ENCODE measurements around the gene BTBD18. TPM values are rescaled to one million over a fixed set of nuclear protein-coding genes. Genes with fewer than 3 reads are reported as not detected.

The BTBD18 gene
- total and polyA plus RNA-seq, 9 donors: 0.07 to 0.41 (median 0.09) TPM; not detected in 2

DNA sequence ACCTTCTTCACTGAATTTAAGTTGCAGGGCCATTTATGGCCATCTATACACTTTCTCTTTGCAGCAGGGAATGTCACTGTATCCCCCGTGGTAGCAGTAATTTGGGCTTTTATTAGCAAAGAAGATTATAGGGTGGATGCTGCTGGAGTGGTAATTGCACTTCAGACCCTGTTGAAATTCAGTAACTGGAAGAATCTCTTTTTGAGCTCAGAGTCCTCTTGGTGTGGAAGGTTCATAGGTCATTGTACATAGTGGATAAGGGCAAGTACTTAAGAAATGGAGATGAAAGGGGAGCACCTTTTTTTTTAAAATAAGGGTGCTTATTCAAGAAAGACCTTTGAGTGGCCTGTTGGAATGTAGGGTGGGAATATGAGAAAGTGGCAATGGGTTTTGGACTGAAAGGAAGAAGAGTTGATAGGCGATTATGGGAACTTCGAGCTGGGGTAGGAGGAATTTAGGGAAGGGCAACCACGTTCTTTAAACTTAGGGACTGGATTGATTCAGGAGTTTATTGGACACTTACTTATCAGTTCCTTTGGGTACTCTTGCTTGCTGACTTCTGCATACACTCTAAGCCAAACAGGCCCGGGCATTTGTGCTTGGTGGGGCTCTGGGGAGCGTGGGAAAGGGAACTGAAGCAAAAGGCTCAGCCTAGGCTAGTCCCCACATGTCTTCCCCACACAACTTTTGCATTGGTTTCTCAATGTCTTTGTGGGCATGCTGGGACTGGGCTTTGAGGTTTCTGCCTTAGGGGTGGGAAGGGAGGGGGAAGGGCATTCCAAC is 36.5 kb upstream of the BTBD18 start:
- Histone ChIP-seq H3K27me3 (ENCODE audit: control insufficient read depth, insufficient read depth, low read length) (no peaks in the 10 kb centered on the region), H3K27ac (ENCODE audit: low read length) (no peak overlapping the region), H3K4me1 (ENCODE audit: control insufficient read depth, insufficient read depth, low read length) (peaks cover 9% of the 10 kb centered on the region)

DNA sequence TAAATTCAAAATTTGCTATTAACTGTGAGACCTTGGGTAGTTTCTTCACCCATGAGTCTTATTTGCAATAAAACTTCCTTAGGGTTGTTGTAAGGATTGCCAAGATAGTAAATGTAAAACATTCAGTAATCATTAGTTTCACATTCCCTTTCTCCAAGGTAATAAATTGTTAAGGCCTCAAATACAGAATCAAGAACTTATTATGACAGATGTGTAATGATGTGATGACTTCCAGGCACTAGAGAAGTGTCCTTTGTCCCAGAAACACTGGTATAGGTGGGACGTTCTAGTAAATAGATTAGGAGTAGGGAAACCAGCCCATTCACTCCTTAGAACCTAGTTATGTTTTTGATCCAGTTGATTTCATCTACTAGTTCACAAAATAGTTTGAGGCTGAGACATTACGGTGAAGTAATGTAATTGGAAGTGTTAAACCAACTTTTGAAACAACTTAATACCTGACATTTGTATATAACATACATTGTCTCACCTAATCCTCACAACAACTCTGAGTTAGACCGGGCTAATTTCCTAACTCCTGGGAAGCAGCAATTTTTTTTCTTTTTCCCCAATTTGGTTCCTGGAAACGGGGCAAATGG is 35.5 kb upstream of the BTBD18 start:
- peaks cover 19% of the 10 kb centered on the region for H3K36me3 ChIP-seq (ENCODE audit: control insufficient read depth, insufficient read depth, low read length)
- no peak for DNase-seq
- peaks cover 4% of the 10 kb centered on the region for H3K4me1 ChIP-seq (ENCODE audit: control insufficient read depth, insufficient read depth, low read length)
- no peaks in the 10 kb centered on the region for H3K9me3 ChIP-seq (replicated peaks; ENCODE audit: control insufficient read depth, low read depth, low read length)
- WGBS (ENCODE audit: insufficient coverage): no CpG with 5 or more reads among the region's 4 CpGs
- no peak overlapping the region for H3K27ac ChIP-seq (ENCODE audit: low read length)
- no peak overlapping the region for H3K4me3 ChIP-seq (ENCODE audit: low read length)
- no peaks in the 10 kb centered on the region for H3K27me3 ChIP-seq (ENCODE audit: control insufficient read depth, insufficient read depth, low read length)

More for the DNA sequence above, 36.5 kb upstream of the BTBD18 start:
- WGBS (ENCODE audit: insufficient coverage): 61% methylated on average over 3 of the region's 6 CpGs
- Histone ChIP-seq H3K4me3 (ENCODE audit: low read length) (no peak overlapping the region), H3K9me3 (replicated peaks; ENCODE audit: control insufficient read depth, low read depth, low read length) (no peaks in the 10 kb centered on the region), H3K36me3 (ENCODE audit: control insufficient read depth, insufficient read depth, low read length) (peaks cover 21% of the 10 kb centered on the region)
- DNase-seq: peak; percentile 39

DNA sequence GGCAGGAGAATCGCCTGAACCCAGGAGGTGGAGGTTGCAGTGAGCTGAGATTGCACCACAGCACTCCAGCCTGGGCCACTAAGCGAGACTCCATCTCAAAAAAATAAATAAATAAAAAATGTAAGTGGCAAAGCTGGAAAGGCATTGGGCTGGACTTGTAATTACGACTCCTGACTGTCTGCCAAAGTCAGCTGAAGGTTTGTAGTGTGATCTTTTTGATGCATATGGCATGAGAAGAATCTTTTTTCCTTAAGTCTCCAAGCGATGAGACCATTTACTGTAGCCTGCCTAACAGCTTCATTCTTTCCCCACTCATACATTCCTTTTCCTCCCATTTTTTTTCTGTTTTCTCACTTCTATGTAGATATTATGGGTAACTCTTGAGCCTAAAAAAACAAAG is 34.8 kb upstream of the BTBD18 start:
- DNase-seq: no peak
- WGBS (ENCODE audit: insufficient coverage): no CpG with 5 or more reads among the region's 4 CpGs
- Histone ChIP-seq H3K36me3 (ENCODE audit: control insufficient read depth, insufficient read depth, low read length) (peaks cover 17% of the 10 kb centered on the region), H3K27ac (ENCODE audit: low read length) (no peak overlapping the region), H3K4me1 (ENCODE audit: control insufficient read depth, insufficient read depth, low read length) (peaks cover 7% of the 10 kb centered on the region), H3K27me3 (ENCODE audit: control insufficient read depth, insufficient read depth, low read length) (no peaks in the 10 kb centered on the region), H3K4me3 (ENCODE audit: low read length) (no peak overlapping the region), H3K9me3 (replicated peaks; ENCODE audit: control insufficient read depth, low read depth, low read length) (no peaks in the 10 kb centered on the region)

- H3K9me3 ChIP-seq (replicated peaks; ENCODE audit: control insufficient read depth, low read depth, low read length): no peaks in the 10 kb centered on the region
- H3K36me3 ChIP-seq (ENCODE audit: control insufficient read depth, insufficient read depth, low read length): peaks cover 13% of the 10 kb centered on the region
- no peak for DNase-seq
- WGBS (ENCODE audit: insufficient coverage): no CpG with 5 or more reads among the region's 2 CpGs
- H3K27me3 ChIP-seq (ENCODE audit: control insufficient read depth, insufficient read depth, low read length): no peaks in the 10 kb centered on the region
- peaks cover 16% of the 10 kb centered on the region for H3K4me1 ChIP-seq (ENCODE audit: control insufficient read depth, insufficient read depth, low read length)
- H3K27ac ChIP-seq (ENCODE audit: low read length): no peak overlapping the region
- no peak overlapping the region for H3K4me3 ChIP-seq (ENCODE audit: low read length)
Observed at GRCh38 chr11:57785072-57785471, 33.5 kb upstream of the BTBD18 start.

DNA sequence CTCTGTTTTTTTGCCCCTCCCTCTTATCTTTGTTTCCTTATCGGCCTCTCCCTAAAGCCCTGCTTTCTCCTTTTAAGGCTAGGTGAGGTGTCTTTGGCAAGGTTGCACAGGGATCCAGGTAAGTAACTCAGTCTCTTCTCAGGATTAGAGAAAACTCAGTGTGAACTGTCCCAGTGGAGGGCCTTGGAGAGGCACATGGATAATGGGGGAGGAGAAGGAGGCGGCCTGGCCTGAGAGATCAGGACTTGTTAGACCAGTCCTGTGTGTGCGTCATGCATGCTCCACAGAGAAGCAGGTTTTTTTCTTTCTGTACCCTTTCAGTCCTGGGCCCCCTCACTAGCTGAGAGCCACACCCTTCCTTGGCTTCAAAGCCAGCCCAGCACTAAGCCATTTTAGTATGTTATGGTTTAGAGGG is 29.9 kb upstream of the BTBD18 start:
- H3K27ac ChIP-seq (ENCODE audit: low read length): peak overlapping the region; percentile 8
- no peak for DNase-seq
- no peaks in the 10 kb centered on the region for H3K27me3 ChIP-seq (ENCODE audit: control insufficient read depth, insufficient read depth, low read length)
- H3K4me3 ChIP-seq (ENCODE audit: low read length): no peak overlapping the region
- no peaks in the 10 kb centered on the region for H3K9me3 ChIP-seq (replicated peaks; ENCODE audit: control insufficient read depth, low read depth, low read length)
- WGBS (ENCODE audit: insufficient coverage): no CpG with 5 or more reads among the region's 3 CpGs
- peaks cover 11% of the 10 kb centered on the region for H3K36me3 ChIP-seq (ENCODE audit: control insufficient read depth, insufficient read depth, low read length)
- H3K4me1 ChIP-seq (ENCODE audit: control insufficient read depth, insufficient read depth, low read length): peaks cover 47% of the 10 kb centered on the region

DNA sequence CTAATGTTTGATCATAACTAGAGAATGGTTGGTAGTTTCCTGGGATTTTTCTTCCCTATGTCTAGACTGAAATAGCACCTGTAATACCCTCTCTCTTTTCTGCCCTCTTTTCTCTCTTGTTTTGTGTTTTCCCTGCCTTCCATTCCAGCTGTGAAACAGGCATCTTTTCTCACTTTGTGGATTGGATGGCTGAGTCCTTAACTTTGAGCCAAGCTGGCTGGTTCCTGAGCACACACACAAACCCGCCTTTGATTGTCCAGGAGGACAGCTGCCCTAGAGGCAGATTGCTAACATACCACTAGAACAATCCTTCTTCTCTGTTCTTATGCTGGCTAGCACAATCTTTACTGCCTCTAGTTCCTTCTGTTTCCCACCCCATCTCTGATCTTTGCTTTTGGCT is 27.7 kb upstream of the BTBD18 start:
- Histone ChIP-seq H3K4me1 (ENCODE audit: control insufficient read depth, insufficient read depth, low read length) (peaks cover 61% of the 10 kb centered on the region), H3K27ac (ENCODE audit: low read length) (peak overlapping the region; percentile 96), H3K27me3 (ENCODE audit: control insufficient read depth, insufficient read depth, low read length) (no peaks in the 10 kb centered on the region), H3K9me3 (replicated peaks; ENCODE audit: control insufficient read depth, low read depth, low read length) (no peaks in the 10 kb centered on the region), H3K36me3 (ENCODE audit: control insufficient read depth, insufficient read depth, low read length) (peaks cover 9% of the 10 kb centered on the region), H3K4me3 (ENCODE audit: low read length) (no peak overlapping the region)
- DNase-seq: peak; percentile 77
- 33% methylated on average over 1 of the region's 1 CpG for WGBS (ENCODE audit: insufficient coverage)

DNA sequence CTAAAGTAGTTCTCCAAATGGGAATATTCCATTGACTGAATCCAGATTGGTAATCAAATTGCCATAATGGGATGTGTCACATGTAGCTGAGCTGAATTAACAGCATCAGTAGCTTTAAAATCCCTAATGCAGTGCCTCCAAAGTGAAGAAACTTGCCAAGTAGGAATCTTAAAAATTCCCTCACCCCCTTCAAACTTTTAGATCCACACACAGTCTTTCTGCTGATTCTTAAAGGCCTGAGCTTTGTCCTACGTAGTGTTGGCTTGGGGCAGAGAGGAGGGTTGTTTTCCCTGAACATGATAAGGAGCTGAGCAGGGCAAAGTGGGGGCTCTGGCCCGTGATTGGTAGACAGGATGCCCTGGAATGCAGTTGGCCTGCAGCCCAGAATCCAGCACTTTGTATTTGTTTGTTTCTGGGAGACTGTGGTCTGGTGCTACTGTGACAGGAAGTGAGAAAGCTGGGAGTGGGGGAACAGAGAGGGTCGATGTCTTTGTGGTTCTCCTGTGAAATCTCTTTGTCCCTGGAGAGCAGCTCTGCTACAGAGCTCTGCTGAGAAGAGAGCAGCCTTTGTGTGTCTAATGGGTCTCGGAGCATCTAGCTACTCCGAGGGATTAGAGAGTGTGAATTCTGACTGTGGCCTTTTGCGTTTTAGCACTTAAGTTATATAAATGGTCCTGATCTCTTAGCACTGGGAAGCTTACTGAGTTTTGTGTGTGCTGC is 26.9 kb upstream of the BTBD18 start:
- peaks cover 9% of the 10 kb centered on the region for H3K36me3 ChIP-seq (ENCODE audit: control insufficient read depth, insufficient read depth, low read length)
- H3K27me3 ChIP-seq (ENCODE audit: control insufficient read depth, insufficient read depth, low read length): no peaks in the 10 kb centered on the region
- H3K4me1 ChIP-seq (ENCODE audit: control insufficient read depth, insufficient read depth, low read length): peaks cover 61% of the 10 kb centered on the region
- 0% methylated on average over 5 of the region's 6 CpGs for WGBS (ENCODE audit: insufficient coverage)
- H3K9me3 ChIP-seq (replicated peaks; ENCODE audit: control insufficient read depth, low read depth, low read length): no peaks in the 10 kb centered on the region
- peak; percentile 96 for DNase-seq
- H3K4me3 ChIP-seq (ENCODE audit: low read length): no peak overlapping the region
- H3K27ac ChIP-seq (ENCODE audit: low read length): peak overlapping the region; percentile 96

DNA sequence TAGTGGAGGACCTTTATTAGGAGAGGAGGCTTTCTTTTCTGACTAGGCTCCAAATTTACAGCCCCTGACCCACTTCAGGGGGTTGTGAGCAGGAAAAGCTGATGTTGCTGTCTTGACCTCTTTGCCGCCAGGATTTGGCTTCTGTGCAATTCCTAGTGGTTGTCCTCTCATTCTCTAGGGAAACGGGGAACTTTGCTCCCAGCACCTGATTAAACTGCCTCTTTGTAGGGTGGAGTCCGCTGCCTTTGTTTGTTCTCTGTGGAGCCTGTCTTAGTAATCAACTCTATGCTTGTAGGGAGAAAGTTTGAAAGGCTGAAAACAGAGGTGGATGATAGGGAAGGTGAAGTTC is 26.3 kb upstream of the BTBD18 start:
- Histone ChIP-seq H3K9me3 (replicated peaks; ENCODE audit: control insufficient read depth, low read depth, low read length) (no peaks in the 10 kb centered on the region), H3K36me3 (ENCODE audit: control insufficient read depth, insufficient read depth, low read length) (peaks cover 9% of the 10 kb centered on the region), H3K4me3 (ENCODE audit: low read length) (no peak overlapping the region), H3K27me3 (ENCODE audit: control insufficient read depth, insufficient read depth, low read length) (no peaks in the 10 kb centered on the region), H3K27ac (ENCODE audit: low read length) (peak overlapping the region; percentile 96), H3K4me1 (ENCODE audit: control insufficient read depth, insufficient read depth, low read length) (peaks cover 61% of the 10 kb centered on the region)
- WGBS (ENCODE audit: insufficient coverage): 17% methylated on average over 1 of the region's 3 CpGs
- DNase-seq: no peak

DNA sequence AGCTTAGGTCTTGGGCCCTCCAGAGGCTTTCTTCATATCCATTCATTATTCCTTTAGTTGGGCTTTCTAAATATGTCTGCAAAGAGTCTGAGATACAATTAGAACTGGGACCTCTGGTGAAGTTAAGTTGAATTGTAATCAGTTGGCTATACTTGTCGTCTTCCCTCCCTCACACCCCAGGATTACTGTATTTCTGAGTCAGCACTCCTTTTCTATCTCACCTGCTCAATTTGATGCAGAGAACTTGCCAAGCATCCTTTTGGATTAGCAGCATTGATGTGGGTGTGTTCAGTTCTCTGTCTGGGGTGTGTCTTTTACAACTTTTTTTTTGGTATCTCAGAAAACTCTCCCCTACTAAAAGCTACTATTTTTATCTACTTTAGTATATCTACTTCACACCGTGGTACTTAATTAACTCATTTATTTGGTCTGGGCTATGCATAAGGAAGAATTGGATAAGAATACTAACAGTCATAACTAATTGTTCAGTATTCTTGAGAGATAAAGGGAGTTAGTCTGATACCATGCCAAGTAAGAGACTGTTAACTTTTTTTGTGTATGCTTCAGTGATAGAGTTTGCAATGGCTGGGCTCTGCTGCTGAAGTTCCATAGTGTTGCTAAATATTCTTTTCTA is 25.1 kb upstream of the BTBD18 start:
- Histone ChIP-seq H3K4me3 (ENCODE audit: low read length) (no peak overlapping the region), H3K27ac (ENCODE audit: low read length) (peak overlapping the region; percentile 96), H3K9me3 (replicated peaks; ENCODE audit: control insufficient read depth, low read depth, low read length) (no peaks in the 10 kb centered on the region), H3K36me3 (ENCODE audit: control insufficient read depth, insufficient read depth, low read length) (peaks cover 4% of the 10 kb centered on the region), H3K4me1 (ENCODE audit: control insufficient read depth, insufficient read depth, low read length) (peaks cover 59% of the 10 kb centered on the region), H3K27me3 (ENCODE audit: control insufficient read depth, insufficient read depth, low read length) (no peaks in the 10 kb centered on the region)
- no CpG with 5 or more reads among the region's 2 CpGs for whole genome bisulfite sequencing (ENCODE audit: insufficient coverage)
- no peak for DNase-seq

DNA sequence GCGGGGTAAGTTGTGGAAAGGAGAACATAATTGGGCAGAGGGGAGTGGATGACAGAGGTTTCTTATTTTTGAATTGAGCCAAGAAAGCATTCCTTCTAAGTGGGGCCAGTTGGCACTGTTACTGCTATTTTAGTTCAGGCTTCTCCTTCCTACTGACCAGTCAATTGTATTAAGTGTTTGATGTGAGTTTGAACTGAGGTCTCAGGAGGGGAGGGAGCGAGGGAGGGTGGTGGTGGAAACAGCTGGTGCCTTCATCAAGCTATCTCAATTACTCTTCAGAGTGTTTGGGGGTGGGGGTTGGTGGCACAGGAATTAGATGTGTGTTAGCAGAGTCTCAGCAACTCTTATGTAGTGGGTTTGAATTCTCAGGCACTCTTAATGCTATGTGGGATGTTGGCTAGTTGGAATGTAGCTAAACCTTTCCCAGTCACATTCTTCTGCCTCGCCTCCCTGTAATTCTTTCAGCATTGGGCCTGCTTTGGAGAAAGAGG is 24.5 kb upstream of the BTBD18 start:
- no peaks in the 10 kb centered on the region for H3K36me3 ChIP-seq (ENCODE audit: control insufficient read depth, insufficient read depth, low read length)
- no peaks in the 10 kb centered on the region for H3K9me3 ChIP-seq (replicated peaks; ENCODE audit: control insufficient read depth, low read depth, low read length)
- H3K27me3 ChIP-seq (ENCODE audit: control insufficient read depth, insufficient read depth, low read length): no peaks in the 10 kb centered on the region
- peak overlapping the region; percentile 96 for H3K27ac ChIP-seq (ENCODE audit: low read length)
- WGBS (ENCODE audit: insufficient coverage): 0% methylated on average over 1 of the region's 3 CpGs
- no peak overlapping the region for H3K4me3 ChIP-seq (ENCODE audit: low read length)
- peaks cover 54% of the 10 kb centered on the region for H3K4me1 ChIP-seq (ENCODE audit: control insufficient read depth, insufficient read depth, low read length)
- peak; percentile 72 for DNase-seq
